GM23248 (cell line): Measurements from ENCODE around the gene EIF2S1. TPM values are rescaled to one million over a fixed set of nuclear protein-coding genes. Genes with fewer than 3 reads are reported as not detected.

ENCODE experiments used
- DNase-seq: peaks from one replicate; pipeline ENCODE4 v3.0.0-alpha.2; 2015
- H2AFZ ChIP-seq: fragments of 200-600 bp; sonication (generic); 2 replicates; pipeline ENCODE4 v1.6.1; 2016; ENCODE audit warnings: antibody characterized with exemption
- H3F3A ChIP-seq: fragments of 200-600 bp; sonication (generic); 2 replicates; pipeline ENCODE4 v1.6.1; 2016; ENCODE audit warnings: mild to moderate bottlenecking, antibody characterized with exemption, mixed run types; ENCODE audit not compliant: insufficient read depth
- H3K27ac ChIP-seq: fragments of 200-600 bp; sonication (generic); 2 replicates; pipeline ENCODE4 v1.5.1; 2016; ENCODE audit warnings: mild to moderate bottlenecking
- H3K27me3 ChIP-seq: fragments of 200-600 bp; sonication (generic); replicated peaks from 2 replicates; pipeline ENCODE4 v1.6.1; 2016; ENCODE audit warnings: mild to moderate bottlenecking; ENCODE audit not compliant: insufficient read depth
- H3K36me3 ChIP-seq: fragments of 200-600 bp; sonication (generic); 2 replicates; pipeline ENCODE4 v1.6.1; 2016; ENCODE audit warnings: low read depth, mild to moderate bottlenecking
- H3K4me1 ChIP-seq: fragments of 200-600 bp; sonication (generic); 2 replicates; pipeline ENCODE4 v1.6.1; 2016; ENCODE audit warnings: mild to moderate bottlenecking; ENCODE audit not compliant: insufficient read depth
- H3K4me2 ChIP-seq: fragments of 200-600 bp; sonication (generic); one replicate; pipeline ENCODE4 v1.6.1; 2016; ENCODE audit warnings: mild to moderate bottlenecking; ENCODE audit not compliant: unreplicated experiment
- H3K4me3 ChIP-seq: fragments of 200-600 bp; sonication (generic); 2 replicates; pipeline ENCODE4 v1.5.1; 2016; ENCODE audit warnings: mild to moderate bottlenecking
- H3K79me2 ChIP-seq: fragments of 200-600 bp; sonication (generic); 2 replicates; pipeline ENCODE4 v1.6.1; 2016; ENCODE audit warnings: mild to moderate bottlenecking; ENCODE audit not compliant: insufficient read depth
- H3K9ac ChIP-seq: fragments of 200-600 bp; sonication (generic); 2 replicates; pipeline ENCODE4 v1.6.1; 2016; ENCODE audit warnings: mild to moderate bottlenecking
- H3K9me2 ChIP-seq: fragments of 200-600 bp; sonication (generic); 2 replicates; pipeline ENCODE4 v1.6.1; 2016; ENCODE audit warnings: mixed run types, mild to moderate bottlenecking, moderate library complexity; ENCODE audit not compliant: insufficient read depth
- H3K9me3 ChIP-seq: fragments of 200-600 bp; sonication (generic); one replicate; pipeline ENCODE4 v1.6.1; 2017; ENCODE audit warnings: low read depth
- H4K20me1 ChIP-seq: fragments of 200-600 bp; sonication (generic); 2 replicates; pipeline ENCODE4 v1.6.0; 2016; ENCODE audit not compliant: insufficient read depth
- EZH2 ChIP-seq: fragments of 200-600 bp; sonication (generic); IDR thresholded peaks from 2 replicates; pipeline ENCODE4 v1.6.1; 2018; ENCODE audit warnings: antibody characterized with exemption, mild to moderate bottlenecking; ENCODE audit not compliant: insufficient read depth, poor library complexity, severe bottlenecking
- EZH2phosphoT487 ChIP-seq: fragments of 200-600 bp; sonication (generic); IDR thresholded peaks from 2 replicates; pipeline ENCODE4 v1.6.1; 2018; ENCODE audit warnings: antibody characterized with exemption, moderate library complexity, mild to moderate bottlenecking, low read depth; ENCODE audit not compliant: insufficient read depth
- WGBS, 2 experiments: methylation state at CpG; one replicate each; pipeline ENCODE4 v1.1.6; 2015 to 2017; ENCODE audit warnings: low lambda C conversion rate in 2 of 2, low coverage in 1 of 2; ENCODE audit errors: missing lambda C conversion rate in 2 of 2; 5-methylcytosine and 5-hydroxymethylcytosine counted together
- in situ Hi-C: fragments of 300-500 bp; cut with MboI; formaldehyde crosslinking; loops from 2 replicates; pipeline ENCODE4 v1.15.0; 2020
- polyA plus RNA-seq: library from polyadenylated mRNA; unstranded; fragments of >200 nt; fragmentation: Nextera tagmentation; extraction: Ambion mirVana; gene quantifications from 2 replicates; pipeline ENCODE4 v1.2.1, GENCODE V29; 2016
- total RNA-seq: library from RNA; depleted of rRNA; stranded (reverse); fragments of >200 nt; shearing (Covaris generic); gene quantifications from 2 replicates; pipeline ENCODE4 v1.2.3, GENCODE V29; 2014

Gene EIF2S1
- total and polyA plus RNA-seq, 2 experiments from 2014 or later = 218 to 232 TPM

GRCh38 chr14:67423424-67423823 lies 63.3 kb downstream of the EIF2S1 start:
- in situ Hi-C loops = loop anchor here (10.0 kb wide), 1 partner anchor 141 kb away; no protein-coding TSS in a partner anchor
- Histone ChIP-seq H3K79me2 (no peaks in the 10 kb centered on the region), H3K36me3 (no peaks in the 10 kb centered on the region), H3K4me3 (no peak overlapping the region), H4K20me1 (no peaks in the 10 kb centered on the region), H3K27me3 (no peaks in the 10 kb centered on the region), H3K9me3 (no peaks in the 10 kb centered on the region), H3K4me2 (no peak overlapping the region), H3F3A (no peaks in the 10 kb centered on the region), H2AFZ (no peak overlapping the region), H3K4me1 (peaks cover 12% of the 10 kb centered on the region; the same call in 1 of the 2 replicates), H3K9ac (no peak overlapping the region), H3K27ac (no peak overlapping the region), H3K9me2 (no peaks in the 10 kb centered on the region)
- 70 to 80% methylated on average over 2 of the region's 2 CpGs for WGBS, 2 experiments
- TF ChIP-seq EZH2 = no peak
- TF ChIP-seq EZH2phosphoT487 = no peak
- DNase-seq = no peak

- in situ Hi-C loops = loop anchor here (10.0 kb wide), 1 partner anchor 140 kb away; no protein-coding TSS in a partner anchor
- no peak overlapping the region for H3K4me2 ChIP-seq
- no peaks in the 10 kb centered on the region for H4K20me1 ChIP-seq
- no peaks in the 10 kb centered on the region for H3K79me2 ChIP-seq
- no peaks in the 10 kb centered on the region for H3K9me3 ChIP-seq
- no peak overlapping the region for H3K27ac ChIP-seq
- H3K9me2 ChIP-seq = no peaks in the 10 kb centered on the region
- H3K9ac ChIP-seq = no peak overlapping the region
- no peak for DNase-seq
- peaks cover 7% of the 10 kb centered on the region; the same call in 1 of the 2 replicates for H3K4me1 ChIP-seq
- H3K36me3 ChIP-seq = no peaks in the 10 kb centered on the region
- H3K4me3 ChIP-seq = no peak overlapping the region
- TF ChIP-seq EZH2 = no peak
- TF ChIP-seq EZH2phosphoT487 = no peak
- H3F3A ChIP-seq = no peaks in the 10 kb centered on the region
- H3K27me3 ChIP-seq = no peaks in the 10 kb centered on the region
- no peak overlapping the region for H2AFZ ChIP-seq
- 31 to 36% methylated on average over 3 of the region's 3 CpGs for WGBS, 2 experiments
Observed at GRCh38 chr14:67424539-67424938, 64.4 kb downstream of the EIF2S1 start.

- Histone ChIP-seq H3K4me3 (no peak overlapping the region), H3K9me2 (no peaks in the 10 kb centered on the region), H3K9ac (no peak overlapping the region), H3F3A (no peaks in the 10 kb centered on the region), H3K4me2 (no peak overlapping the region), H3K9me3 (no peaks in the 10 kb centered on the region), H2AFZ (no peak overlapping the region), H3K4me1 (peaks cover 7% of the 10 kb centered on the region; the same call in 1 of the 2 replicates), H3K27me3 (no peaks in the 10 kb centered on the region), H4K20me1 (no peaks in the 10 kb centered on the region), H3K27ac (no peak overlapping the region), H3K79me2 (no peaks in the 10 kb centered on the region), H3K36me3 (no peaks in the 10 kb centered on the region)
- TF ChIP-seq EZH2phosphoT487 (no peak), EZH2 (no peak)
- in situ Hi-C loops = loop anchor here (10.0 kb wide), 1 partner anchor 139 kb away; no protein-coding TSS in a partner anchor
- DNase-seq = no peak
- WGBS, 2 experiments = 92 to 94% methylated on average over 4 of the region's 4 CpGs
Observed at GRCh38 chr14:67425608-67426007, 65.5 kb downstream of the EIF2S1 start.

- H2AFZ ChIP-seq = no peak overlapping the region
- no peak for TF ChIP-seq EZH2
- TF ChIP-seq EZH2phosphoT487 = no peak
- in situ Hi-C loops = loop anchor here (10.0 kb wide), 1 partner anchor 139 kb away; no protein-coding TSS in a partner anchor
Observed at GRCh38 chr14:67426161-67426560, 66.0 kb downstream of the EIF2S1 start.

More at GRCh38 chr14:67426161-67426560, 66.0 kb downstream of the EIF2S1 start:
- Histone ChIP-seq H3K9me2 (no peaks in the 10 kb centered on the region), H4K20me1 (no peaks in the 10 kb centered on the region), H3K27me3 (no peaks in the 10 kb centered on the region), H3F3A (no peaks in the 10 kb centered on the region), H3K9me3 (no peaks in the 10 kb centered on the region), H3K4me3 (no peak overlapping the region), H3K4me1 (peaks cover 7% of the 10 kb centered on the region; the same call in 1 of the 2 replicates), H3K9ac (no peak overlapping the region), H3K79me2 (no peaks in the 10 kb centered on the region), H3K36me3 (no peaks in the 10 kb centered on the region), H3K27ac (no peak overlapping the region), H3K4me2 (no peak overlapping the region)
- no peak for DNase-seq
- 81 to 91% methylated on average over 8 of the region's 8 CpGs for WGBS, 2 experiments
